Omental fat pad (tissue), 4 donors: Measurements from ENCODE around the gene CLASP1. TPM values are rescaled to one million over a fixed set of nuclear protein-coding genes. Genes with fewer than 3 reads are reported as not detected.
"Not testable (repeated sequence)": the region's sequence is repeated elsewhere in the genome, so short reads cannot be mapped to it uniquely, and the experiment has no call there.

Experiments
- ATAC-seq: fragments of 150-250 bp; one replicate; pipeline ENCODE4 v1.9.1; 2016; ENCODE audit warnings: mild to moderate bottlenecking, moderate library complexity; ENCODE audit not compliant: low FRiP score
- DNase-seq: peaks from one replicate; pipeline ENCODE4 v3.0.0-alpha.2; 2019; ENCODE audit warnings: low spot score
- CTCF ChIP-seq, 3 donors: fragments of 450-650 bp; IDR thresholded peaks; one replicate each; pipeline ENCODE4 v1.5.1; 2016 to 2017; ENCODE audit warnings: antibody characterized with exemption in 3 of 3, mild to moderate bottlenecking in 3 of 3, moderate library complexity in 2 of 3
- total RNA-seq, 4 donors: library from RNA; depleted of rRNA; stranded (reverse); fragments of >200 nt; gene quantifications; one replicate each; pipeline ENCODE4 v1.1.0, GENCODE V29; 2016

CLASP1 gene
- total RNA-seq, 4 donors from 2014 or later = 56.2 to 114 (median 64.5) TPM

GRCh38 chr2:121647396-121647795 is 1.9 kb downstream of the CLASP1 start:
- TF ChIP-seq CTCF (IDR thresholded peaks at IDR 0.05) = no peak
- no peak for ATAC-seq
- no peak for DNase-seq

GRCh38 chr2:121644715-121645114 is 4.5 kb downstream of the CLASP1 start:
- no peak for ATAC-seq
- TF ChIP-seq CTCF (IDR thresholded peaks at IDR 0.05) = no peak
- no peak for DNase-seq

GRCh38 chr2:121643877-121644276 is 5.4 kb downstream of the CLASP1 start:
- no peak for TF ChIP-seq CTCF (IDR thresholded peaks at IDR 0.05)
- ATAC-seq (no peak), DNase-seq (no peak)

- DNase-seq (no peak), ATAC-seq (no peak)
- no peak for TF ChIP-seq CTCF (IDR thresholded peaks at IDR 0.05)
Observed at GRCh38 chr2:121640380-121641316, 8.6 kb downstream of the CLASP1 start.

GRCh38 chr2:121639846-121640245 is 9.4 kb downstream of the CLASP1 start:
- not testable (repeated sequence) for DNase-seq, ATAC-seq

- DNase-seq (no peak), ATAC-seq (no peak)
- no peak for TF ChIP-seq CTCF (IDR thresholded peaks at IDR 0.05)
Observed at GRCh38 chr2:121638333-121638732, 10.9 kb downstream of the CLASP1 start.

- no peak for TF ChIP-seq CTCF (IDR thresholded peaks at IDR 0.05)
- no peak for DNase-seq
- no peak for ATAC-seq
Observed at GRCh38 chr2:121635371-121635770, 13.9 kb downstream of the CLASP1 start.
